ENCODE data around the gene LPCAT1.
"Not testable (repeated sequence)": the region's sequence is repeated elsewhere in the genome, so short reads cannot be mapped to it uniquely, and the experiment has no call there.

The LPCAT1 gene

GRCh38 chr5:1478271-1479035 is 45.3 kb downstream of the LPCAT1 start:
- no peak for DNase-seq (ENCODE audit: low read depth)

DNA sequence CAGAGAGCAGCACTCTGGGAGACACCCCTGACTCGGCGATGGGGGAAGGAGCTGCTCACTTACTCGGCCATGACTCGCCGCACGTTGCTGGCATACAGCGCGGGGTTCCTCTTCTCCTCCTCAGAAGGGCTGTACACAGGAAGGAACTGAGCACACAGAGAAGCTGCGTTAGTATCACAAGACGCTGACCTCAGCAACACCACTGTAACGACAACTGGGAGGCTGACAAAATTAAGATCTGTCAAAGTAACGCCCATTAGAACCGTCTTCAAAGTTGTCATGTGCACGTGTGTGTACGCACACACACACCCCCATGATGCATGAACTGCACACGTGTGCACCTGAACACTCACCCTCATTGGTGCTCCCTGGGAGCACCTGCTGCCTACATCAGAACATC is 46.4 kb downstream of the LPCAT1 start:
- DNase-seq (ENCODE audit: low read depth), result no peak

DNA sequence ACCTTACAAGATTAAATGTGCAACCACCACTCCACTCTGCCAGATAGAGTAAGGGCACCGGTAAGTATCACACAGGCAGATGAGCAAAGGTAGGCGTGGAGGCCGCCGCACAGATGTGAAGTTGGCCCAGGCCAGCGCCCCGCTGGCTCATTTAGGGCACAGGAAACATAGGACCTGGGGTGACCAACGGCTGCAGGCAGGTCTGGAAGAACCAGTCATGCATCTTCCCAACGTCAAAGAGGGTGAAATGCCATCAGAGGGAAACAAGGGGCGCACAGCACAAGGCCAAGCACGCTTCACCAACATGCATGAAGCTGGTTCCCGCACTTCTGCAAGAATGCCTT is 46.8 kb downstream of the LPCAT1 start:
- no peak for DNase-seq (ENCODE audit: low read depth)

DNA sequence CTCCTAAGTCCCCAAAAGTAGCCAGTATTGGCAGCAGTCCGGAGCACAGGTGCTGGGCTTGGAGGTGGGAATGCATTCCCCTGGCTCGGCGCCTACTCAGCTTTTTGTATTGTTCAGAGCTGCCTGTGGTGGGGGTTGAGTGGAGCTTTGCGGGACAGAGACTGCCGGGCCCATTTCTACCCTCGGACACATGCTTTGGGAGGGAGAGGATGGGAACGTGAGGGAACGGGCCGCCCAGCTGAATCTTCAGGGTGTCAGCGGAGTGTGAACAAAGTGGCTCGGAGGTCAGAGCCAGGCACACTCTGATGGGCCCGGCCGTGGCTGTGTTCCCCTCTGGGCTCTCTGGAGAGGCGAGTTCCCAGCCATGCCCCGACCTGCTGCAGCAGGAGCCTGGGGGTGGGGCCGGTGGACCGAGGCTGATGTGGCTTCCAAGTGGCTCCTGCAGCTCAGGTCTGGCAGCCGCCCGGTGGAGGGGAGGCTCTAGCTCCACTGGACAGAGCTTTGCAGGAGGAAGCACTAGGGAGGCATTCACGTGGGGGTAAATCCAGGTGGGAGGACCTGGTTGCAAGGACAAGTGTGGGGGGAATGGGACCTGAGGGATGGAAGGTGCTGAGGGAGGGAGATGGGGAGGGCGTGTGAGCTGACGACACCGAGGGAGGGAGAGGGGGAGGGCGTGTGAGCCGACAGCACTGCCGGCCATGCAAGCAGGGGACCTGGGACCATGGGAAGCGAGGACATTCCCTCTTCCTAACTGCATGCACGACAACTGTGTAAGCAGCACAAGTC is 47.4 kb downstream of the LPCAT1 start:
- no peak for DNase-seq (ENCODE audit: low read depth)

DNA sequence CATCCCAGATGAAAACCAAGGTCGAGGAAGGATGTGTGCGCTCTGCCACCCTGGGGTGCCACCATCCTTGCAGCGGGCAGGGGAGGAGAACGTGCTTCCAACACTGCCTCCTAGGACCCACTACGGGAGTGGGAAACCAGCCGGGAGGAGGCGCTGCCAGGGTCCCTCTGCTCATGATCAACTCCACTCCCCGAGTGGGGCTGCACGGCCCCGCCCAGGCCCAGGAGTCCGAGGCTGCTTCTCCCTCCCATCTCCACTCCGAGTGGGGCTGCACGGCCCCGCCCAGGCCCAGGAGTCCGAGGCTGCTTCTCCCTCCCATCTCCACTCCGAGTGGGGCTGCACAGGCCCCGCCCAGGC is 48.2 kb downstream of the LPCAT1 start:
- DNase-seq (ENCODE audit: low read depth), result not testable (repeated sequence)

GRCh38 chr5:1474866-1475543 is 48.8 kb downstream of the LPCAT1 start:
- DNase-seq (ENCODE audit: low read depth), result no peak

- DNase-seq (ENCODE audit: low read depth), result no peak
Observed at GRCh38 chr5:1474183-1474839, 49.4 kb downstream of the LPCAT1 start.

DNA sequence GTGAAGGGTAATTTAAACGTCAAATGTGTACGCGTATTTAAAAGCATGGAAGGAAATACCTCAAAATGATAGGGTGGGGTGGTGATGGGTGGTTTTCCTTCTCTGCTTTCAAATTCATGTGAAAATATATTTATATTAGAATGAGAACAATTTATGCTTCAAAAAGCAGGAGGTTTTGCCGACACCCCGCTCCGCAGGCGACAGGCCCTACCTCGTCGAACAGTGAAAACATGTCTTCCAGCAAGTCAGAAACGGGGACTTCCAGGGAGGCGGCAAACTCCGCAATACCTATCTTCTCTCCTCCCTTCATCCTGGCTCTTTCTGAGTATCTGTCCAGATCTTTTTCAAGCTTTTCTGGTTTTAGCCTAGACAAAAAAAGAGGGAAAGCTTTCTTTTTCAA is 50.0 kb downstream of the LPCAT1 start:
- DNase-seq (ENCODE audit: low read depth), result no peak

- no peak for DNase-seq (ENCODE audit: low read depth)
Observed at GRCh38 chr5:1472964-1473628, 50.7 kb downstream of the LPCAT1 start.

- no peak for DNase-seq (ENCODE audit: low read depth)
Observed at GRCh38 chr5:1471997-1472963, 51.5 kb downstream of the LPCAT1 start.

- DNase-seq (ENCODE audit: low read depth), result no peak
Observed at GRCh38 chr5:1471240-1471853, 52.4 kb downstream of the LPCAT1 start.

DNA sequence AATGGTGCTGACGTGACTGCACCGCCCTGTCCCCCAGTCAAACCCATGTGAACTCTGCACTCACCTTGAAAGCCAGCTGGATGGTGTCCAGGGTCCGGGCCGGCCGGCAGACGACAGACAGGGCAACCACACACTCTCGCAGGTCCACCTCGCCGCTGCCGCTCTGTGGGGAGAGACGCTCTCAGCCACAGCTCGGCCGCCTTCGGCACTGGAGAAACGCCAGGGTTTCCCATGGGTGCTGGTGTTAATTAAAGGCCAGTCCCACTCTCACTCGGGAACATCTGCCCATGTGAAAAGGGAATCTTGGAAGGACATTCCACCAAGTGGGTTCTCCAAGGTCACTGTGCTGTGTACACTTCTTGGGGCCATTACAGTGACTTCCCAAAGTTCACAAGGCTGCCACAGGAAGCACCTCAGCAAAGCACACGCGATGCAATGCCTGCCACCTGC is 53.0 kb downstream of the LPCAT1 start:
- DNase-seq (ENCODE audit: low read depth), result no peak

GRCh38 chr5:1468629-1469527 is 54.9 kb downstream of the LPCAT1 start:
- DNase-seq (ENCODE audit: low read depth), result no peak

DNA sequence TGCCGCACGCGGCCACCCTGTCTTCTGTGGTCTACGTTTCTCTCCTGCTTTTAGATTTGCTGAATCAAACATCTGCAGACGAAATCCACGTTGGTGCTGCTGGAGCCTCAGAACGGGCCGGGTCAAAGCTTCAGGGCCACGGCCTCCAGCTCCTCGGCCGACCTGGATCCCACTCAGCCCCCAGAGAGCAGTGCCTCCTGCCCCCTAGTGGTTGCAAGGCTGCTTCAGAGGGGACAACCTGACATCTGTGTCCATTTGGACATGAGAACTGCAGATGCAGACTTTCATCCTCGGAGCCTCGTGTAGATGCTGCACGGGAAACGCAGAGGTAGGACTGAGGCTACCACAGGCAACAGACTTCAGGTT is 55.5 kb downstream of the LPCAT1 start:
- DNase-seq (ENCODE audit: low read depth), result no peak

- DNase-seq (ENCODE audit: low read depth), result no peak
Observed at GRCh38 chr5:1467341-1468246, 56.2 kb downstream of the LPCAT1 start.

- DNase-seq (ENCODE audit: low read depth), result no peak
Observed at GRCh38 chr5:1466631-1467265, 57.0 kb downstream of the LPCAT1 start.

DNA sequence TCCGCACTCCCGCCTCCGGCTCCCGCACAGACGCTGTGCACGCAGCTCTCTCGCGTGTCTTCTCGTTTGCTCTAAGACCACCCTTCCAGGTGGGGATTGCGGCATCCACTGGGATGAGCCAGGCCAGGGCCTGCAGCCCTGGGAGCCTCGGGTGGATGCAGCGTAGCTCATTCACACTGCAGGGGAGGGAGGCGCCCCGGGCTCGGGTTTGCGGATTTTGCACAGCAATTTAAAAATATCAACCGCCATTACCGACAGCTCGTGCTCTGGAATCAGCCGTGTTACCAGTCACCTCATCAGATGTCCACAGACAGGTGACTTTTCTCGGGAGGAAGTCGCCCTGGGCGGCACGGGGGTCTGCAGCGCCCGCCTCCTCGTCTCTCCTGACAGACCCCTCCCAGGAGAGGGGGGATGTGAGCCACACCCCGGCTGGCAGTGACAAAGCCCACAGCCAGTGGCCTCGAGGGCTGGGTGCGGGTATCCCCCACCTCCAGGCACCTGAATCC is 57.7 kb downstream of the LPCAT1 start:
- DNase-seq (ENCODE audit: low read depth), result no peak

DNA sequence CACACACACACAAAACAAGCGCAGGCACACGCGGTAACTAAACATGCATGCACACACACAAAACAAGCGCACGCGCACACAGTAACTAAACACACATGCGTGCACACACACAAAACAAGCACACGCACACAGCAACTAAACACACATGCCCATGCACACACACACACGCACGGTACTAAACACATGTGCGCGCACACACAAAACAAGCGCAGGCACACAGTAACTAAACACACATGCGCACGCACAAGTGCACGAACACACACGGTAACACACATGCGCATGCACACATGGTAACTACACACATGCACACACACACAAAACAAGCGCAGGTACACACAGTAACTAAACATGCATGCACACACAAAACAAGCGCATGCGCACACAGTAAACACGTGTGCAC is 58.6 kb downstream of the LPCAT1 start:
- no peak for DNase-seq (ENCODE audit: low read depth)

Measured in stimulated activated CD8-positive, alpha-beta memory T cell treated with anti-CD3 and anti-CD28 coated beads, Interleukin-15, amount 100 ng/mL, for 24 hours (primary cell).